ENCODE data around the gene ATP6V1C2.

GRCh38 chr2:10818984-10819383, 97.6 kb downstream of the ATP6V1C2 start:
- no peak for TF ChIP-seq CTCF (IDR thresholded peaks at IDR 0.05)
- TF ChIP-seq POLR2A (IDR thresholded peaks at IDR 0.05) = no peak

Measured in heart left ventricle (tissue), 13 donors.